B cell (primary cell): ENCODE results near the gene MYCBP. TPM values are rescaled to one million over a fixed set of nuclear protein-coding genes. Genes with fewer than 3 reads are reported as not detected.
"Not testable (repeated sequence)": the region's sequence is repeated elsewhere in the genome, so short reads cannot be mapped to it uniquely, and the experiment has no call there.

Source experiments
- ATAC-seq: fragments of 200-7000 bp; cut with Tn5 transposase; one replicate; pipeline ENCODE4 v1.10.0; 2021; ENCODE audit warnings: low read depth, mild to moderate bottlenecking, moderate number of reproducible peaks, moderate library complexity
- CTCF ChIA-PET: fragments of 350-600 bp; sonication (Branson Sonifier 250); formaldehyde crosslinking; loops from one replicate; lab custom pipeline; 2021; ENCODE audit warnings: antibody characterized with exemption, inconsistent platforms; lab: Charles Lee
- POLR2A ChIA-PET: fragments of 350-600 bp; sonication (Branson Sonifier 250); formaldehyde crosslinking; loops from one replicate; lab custom pipeline; 2021; ENCODE audit warnings: antibody characterized with exemption; lab: Charles Lee
- DNase-seq: peaks from one replicate; pipeline ENCODE4 v3.0.0; 2013
- H2AFZ ChIP-seq: 2 replicates; pipeline ENCODE4 v1.6.1; 2012; ENCODE audit warnings: mild to moderate bottlenecking, low read depth, low read length; ENCODE audit not compliant: insufficient read depth, poor library complexity, severe bottlenecking
- H3K27ac ChIP-seq, 2 donors: 1 replicate in 1 of 2; 2 replicates in 1 of 2; pipeline ENCODE4 v1.5.1; 2012 to 2013; ENCODE audit warnings: low read length in 2 of 2, mild to moderate bottlenecking in 2 of 2, moderate library complexity in 1 of 2
- H3K27me3 ChIP-seq, 4 experiments: fragments of 200-600 bp in 1 of 4; sonication (generic) in 1 of 4; replicated peaks in 1 of 4; 1 replicate in 2 of 4; 2 replicates in 2 of 4; pipeline versions ENCODE4 v1.6.1 to v1.7.0; 2013 to 2016; ENCODE audit warnings: low read length in 3 of 4, mild to moderate bottlenecking in 2 of 4, mixed read lengths in 1 of 4, moderate library complexity in 1 of 4; ENCODE audit not compliant: insufficient read depth in 4 of 4, control insufficient read depth in 3 of 4; ENCODE audit errors: control extremely low read depth in 1 of 4
- H3K36me3 ChIP-seq, 2 experiments: replicated peaks in 1 of 2; 1 replicate in 1 of 2; 2 replicates in 1 of 2; pipeline versions ENCODE4 v1.6.1 to v1.7.1; 2013; ENCODE audit warnings: low read length in 1 of 2; ENCODE audit not compliant: insufficient read depth in 2 of 2, control insufficient read depth in 1 of 2; ENCODE audit errors: control extremely low read depth in 1 of 2, extremely low read depth in 1 of 2
- H3K4me1 ChIP-seq, 2 donors: fragments of 200-600 bp in 1 of 2; sonication (generic) in 1 of 2; 1 replicate in 1 of 2; 2 replicates in 1 of 2; pipeline versions ENCODE4 v1.5.1 to v1.6.1; 2013 to 2017; ENCODE audit warnings: low read length in 2 of 2; ENCODE audit not compliant: control insufficient read depth in 2 of 2, insufficient read depth in 2 of 2
- H3K4me2 ChIP-seq: replicated peaks from 2 replicates; pipeline ENCODE3; 2012; ENCODE audit warnings: mild to moderate bottlenecking, low read depth, low read length; ENCODE audit not compliant: poor library complexity, severe bottlenecking
- H3K4me3 ChIP-seq, 5 experiments: fragments of 200-600 bp in 1 of 5; sonication (generic) in 1 of 5; 1 replicate in 3 of 5; 2 replicates in 2 of 5; pipeline versions ENCODE4 v1.5.1 to v1.7.0; 2011 to 2016; ENCODE audit warnings: low read length in 4 of 5, mild to moderate bottlenecking in 4 of 5, low read depth in 2 of 5, control low read depth in 1 of 5, moderate library complexity in 1 of 5; ENCODE audit not compliant: insufficient read depth in 1 of 5; ENCODE audit errors: control extremely low read depth in 1 of 5, extremely low read depth in 1 of 5
- H3K79me2 ChIP-seq: fragments of 200-600 bp; sonication (generic); one replicate; pipeline ENCODE4 v1.6.0; 2016; ENCODE audit warnings: low read length; ENCODE audit not compliant: control insufficient read depth, insufficient read depth
- H3K9ac ChIP-seq: fragments of 200-600 bp; sonication (generic); 2 replicates; pipeline ENCODE4 v1.6.1; 2017; ENCODE audit warnings: mild to moderate bottlenecking, low read length, moderate library complexity
- H3K9me3 ChIP-seq, 3 donors: one replicate each; pipeline versions ENCODE4 v1.6.1 to v1.7.1; 2013; ENCODE audit warnings: low read length in 2 of 3; ENCODE audit not compliant: control insufficient read depth in 2 of 3, insufficient read depth in 1 of 3; ENCODE audit errors: control extremely low read depth in 1 of 3
- H4K20me1 ChIP-seq: 2 replicates; pipeline ENCODE4 v1.6.0; 2012; ENCODE audit warnings: mild to moderate bottlenecking, low read length; ENCODE audit not compliant: insufficient read depth, control insufficient read depth, poor library complexity, severe bottlenecking
- H3K27ac Mint-ChIP-seq: one replicate; pipeline ENCODE4 v1.8.0; 2021; ENCODE audit warnings: mixed read lengths
- H3K27me3 Mint-ChIP-seq: one replicate; pipeline ENCODE4 v1.8.0; 2021; ENCODE audit warnings: mixed read lengths
- H3K4me1 Mint-ChIP-seq: one replicate; pipeline ENCODE4 v1.8.0; 2021; ENCODE audit warnings: mixed read lengths
- H3K4me3 Mint-ChIP-seq: one replicate; pipeline ENCODE4 v1.8.0; 2021; ENCODE audit warnings: mixed read lengths
- H3K9me3 Mint-ChIP-seq: one replicate; pipeline ENCODE4 v1.8.0; 2022; ENCODE audit warnings: mixed read lengths; ENCODE audit not compliant: insufficient read depth
- EZH2 ChIP-seq: IDR thresholded peaks from 2 replicates; pipeline ENCODE4 v1.6.1; 2012; ENCODE audit warnings: borderline replicate concordance, low read depth, mild to moderate bottlenecking, moderate library complexity, low read length; ENCODE audit not compliant: insufficient read depth, poor library complexity, severe bottlenecking
- WGBS: methylation state at CpG from one replicate; pipeline ENCODE4 v1.1.5; 2013; ENCODE audit warnings: missing lambda C conversion rate; ENCODE audit not compliant: insufficient coverage; 5-methylcytosine and 5-hydroxymethylcytosine counted together
- intact Hi-C: fragments of 100-400 bp; cut with micrococcal nuclease; formaldehyde crosslinking; loops from one replicate; pipeline ENCODE4 v1.10.0; 2022
- polyA plus RNA-seq: library from polyadenylated mRNA; depleted of rRNA; stranded (reverse); fragments of >200 nt; gene quantifications from 2 replicates; pipeline ENCODE4 v1.2.3, GENCODE V29; 2012
- total RNA-seq, 2 donors: library from RNA; stranded (reverse); fragments of 120-200 nt in 1 of 2; gene quantifications; 1 replicate in 1 of 2; 2 replicates in 1 of 2; pipeline versions ENCODE4 v1.2.3 to v1.2.4, GENCODE V29; 2013 to 2022
- TF ChIP-seq, protein P1 (sequence below): fragments of 200-600 bp; IDR thresholded peaks from one replicate; pipeline ENCODE4 v1.8.0; 2022; ENCODE audit warnings: antibody characterized with exemption, mild to moderate bottlenecking

The MYCBP gene
- total and polyA plus RNA-seq, 2 donors (not counting 1 experiment from before 2014, with no cell fraction given), result 3.1 to 7.8 TPM

GRCh38 chr1:38915352-38915948, 42.3 kb upstream of the MYCBP start:
- H3K9me3 Mint-ChIP-seq, result no peaks in the 10 kb centered on the region
- no peaks in the 10 kb centered on the region for H3K36me3 ChIP-seq
- H3K4me1 ChIP-seq, result no peaks in the 10 kb centered on the region
- H3K27ac Mint-ChIP-seq, result no peak overlapping the region
- no peak overlapping the region for H3K4me3 Mint-ChIP-seq
- H4K20me1 ChIP-seq, result no peaks in the 10 kb centered on the region
- intact Hi-C loops, result no loop called here
- H3K9me3 ChIP-seq, result no peaks in the 10 kb centered on the region
- CTCF ChIA-PET, result no interaction called here
- no peaks in the 10 kb centered on the region for H3K79me2 ChIP-seq
- H3K4me2 ChIP-seq, result no peak overlapping the region
- H3K9ac ChIP-seq, result no peak overlapping the region
- WGBS, result 100% methylated on average over 1 of the region's 3 CpGs
- no peak for DNase-seq
- no peaks in the 10 kb centered on the region for H3K27me3 ChIP-seq
- H3K27ac ChIP-seq, result no peak overlapping the region
- POLR2A ChIA-PET, result no interaction called here
- no peaks in the 10 kb centered on the region for H3K4me1 Mint-ChIP-seq
- H2AFZ ChIP-seq, result no peak overlapping the region
- no peak overlapping the region for H3K4me3 ChIP-seq
- TF ChIP-seq EZH2, result no peak
- TF ChIP-seq, protein P1, sequence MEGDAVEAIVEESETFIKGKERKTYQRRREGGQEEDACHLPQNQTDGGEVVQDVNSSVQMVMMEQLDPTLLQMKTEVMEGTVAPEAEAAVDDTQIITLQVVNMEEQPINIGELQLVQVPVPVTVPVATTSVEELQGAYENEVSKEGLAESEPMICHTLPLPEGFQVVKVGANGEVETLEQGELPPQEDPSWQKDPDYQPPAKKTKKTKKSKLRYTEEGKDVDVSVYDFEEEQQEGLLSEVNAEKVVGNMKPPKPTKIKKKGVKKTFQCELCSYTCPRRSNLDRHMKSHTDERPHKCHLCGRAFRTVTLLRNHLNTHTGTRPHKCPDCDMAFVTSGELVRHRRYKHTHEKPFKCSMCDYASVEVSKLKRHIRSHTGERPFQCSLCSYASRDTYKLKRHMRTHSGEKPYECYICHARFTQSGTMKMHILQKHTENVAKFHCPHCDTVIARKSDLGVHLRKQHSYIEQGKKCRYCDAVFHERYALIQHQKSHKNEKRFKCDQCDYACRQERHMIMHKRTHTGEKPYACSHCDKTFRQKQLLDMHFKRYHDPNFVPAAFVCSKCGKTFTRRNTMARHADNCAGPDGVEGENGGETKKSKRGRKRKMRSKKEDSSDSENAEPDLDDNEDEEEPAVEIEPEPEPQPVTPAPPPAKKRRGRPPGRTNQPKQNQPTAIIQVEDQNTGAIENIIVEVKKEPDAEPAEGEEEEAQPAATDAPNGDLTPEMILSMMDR, result no peak
- no peaks in the 10 kb centered on the region for H3K27me3 Mint-ChIP-seq
- ATAC-seq, result no peak

GRCh38 chr1:38914908-38915307, 41.8 kb upstream of the MYCBP start:
- H2AFZ ChIP-seq, H3K79me2 ChIP-seq, H3K27me3 Mint-ChIP-seq, POLR2A ChIA-PET, H3K4me1 ChIP-seq, intact Hi-C loops, H3K9ac ChIP-seq, ATAC-seq, H3K4me3 Mint-ChIP-seq, H3K27ac ChIP-seq, H3K36me3 ChIP-seq, H3K4me3 ChIP-seq, H3K4me1 Mint-ChIP-seq, H3K27me3 ChIP-seq, H3K9me3 ChIP-seq, H3K4me2 ChIP-seq, DNase-seq, H4K20me1 ChIP-seq, H3K9me3 Mint-ChIP-seq, H3K27ac Mint-ChIP-seq, CTCF ChIA-PET: not testable (repeated sequence)
- 100% methylated on average over 4 of the region's 8 CpGs for WGBS
